Effector memory CD4-positive, alpha-beta T cell (primary cell): Measurements from ENCODE around the gene PAPOLA.
A peak's percentile ranks its signal among the peaks of the same experiment; 100 is the strongest.

Experiments
- DNase-seq, 3 donors: peaks; one replicate each; pipeline ENCODE4 v3.0.0-alpha.2; 2020
- H3K27ac ChIP-seq: 2 replicates; pipeline ENCODE4 v1.7.0; 2013; ENCODE audit warnings: mild to moderate bottlenecking, low read length, moderate library complexity; ENCODE audit not compliant: insufficient read depth, poor library complexity, severe bottlenecking
- H3K27me3 ChIP-seq: replicated peaks from 2 replicates; pipeline ENCODE4 v1.7.0; 2013; ENCODE audit warnings: mild to moderate bottlenecking, low read length; ENCODE audit not compliant: insufficient read depth, control insufficient read depth, poor library complexity, severe bottlenecking
- H3K36me3 ChIP-seq: 2 replicates; pipeline ENCODE4 v1.7.0; 2013; ENCODE audit warnings: mild to moderate bottlenecking, low read length, moderate library complexity; ENCODE audit not compliant: control insufficient read depth, insufficient read depth
- H3K4me1 ChIP-seq: 2 replicates; pipeline ENCODE4 v1.7.0; 2013; ENCODE audit warnings: low read length, mild to moderate bottlenecking; ENCODE audit not compliant: control insufficient read depth, insufficient read depth, poor library complexity, severe bottlenecking
- H3K4me3 ChIP-seq: 2 replicates; pipeline ENCODE4 v1.7.0; 2013; ENCODE audit warnings: low read length, low read depth, mild to moderate bottlenecking; ENCODE audit not compliant: insufficient read depth, poor library complexity, severe bottlenecking
- H3K9me3 ChIP-seq: 2 replicates; pipeline ENCODE4 v1.7.0; 2013; ENCODE audit warnings: mild to moderate bottlenecking, low read length, moderate library complexity; ENCODE audit not compliant: control insufficient read depth

The PAPOLA gene

DNA sequence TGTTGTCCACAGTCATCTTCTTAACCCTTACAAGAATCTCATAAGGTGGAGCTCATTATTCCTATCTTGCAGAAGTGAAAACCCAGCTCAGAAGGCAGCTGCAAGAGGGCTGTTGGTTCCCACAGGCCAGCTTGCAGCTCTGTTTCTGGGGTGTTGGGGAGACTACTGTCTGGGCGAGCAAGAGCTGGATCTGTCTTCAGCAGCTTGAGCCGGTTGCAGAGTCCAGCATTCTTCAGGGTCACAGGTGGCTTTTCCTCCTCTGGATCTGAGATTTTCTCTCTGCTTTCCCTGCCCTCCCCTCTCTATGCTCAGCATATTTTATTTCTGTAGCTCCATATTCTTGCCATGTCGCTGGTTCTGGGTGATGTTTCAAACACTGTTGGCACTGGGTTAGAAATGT, 87.4 kb downstream of the PAPOLA start:
- DNase-seq, result no peak
- no peaks in the 10 kb centered on the region for H3K36me3 ChIP-seq
- H3K27me3 ChIP-seq, result peaks cover 2% of the 10 kb centered on the region

DNA sequence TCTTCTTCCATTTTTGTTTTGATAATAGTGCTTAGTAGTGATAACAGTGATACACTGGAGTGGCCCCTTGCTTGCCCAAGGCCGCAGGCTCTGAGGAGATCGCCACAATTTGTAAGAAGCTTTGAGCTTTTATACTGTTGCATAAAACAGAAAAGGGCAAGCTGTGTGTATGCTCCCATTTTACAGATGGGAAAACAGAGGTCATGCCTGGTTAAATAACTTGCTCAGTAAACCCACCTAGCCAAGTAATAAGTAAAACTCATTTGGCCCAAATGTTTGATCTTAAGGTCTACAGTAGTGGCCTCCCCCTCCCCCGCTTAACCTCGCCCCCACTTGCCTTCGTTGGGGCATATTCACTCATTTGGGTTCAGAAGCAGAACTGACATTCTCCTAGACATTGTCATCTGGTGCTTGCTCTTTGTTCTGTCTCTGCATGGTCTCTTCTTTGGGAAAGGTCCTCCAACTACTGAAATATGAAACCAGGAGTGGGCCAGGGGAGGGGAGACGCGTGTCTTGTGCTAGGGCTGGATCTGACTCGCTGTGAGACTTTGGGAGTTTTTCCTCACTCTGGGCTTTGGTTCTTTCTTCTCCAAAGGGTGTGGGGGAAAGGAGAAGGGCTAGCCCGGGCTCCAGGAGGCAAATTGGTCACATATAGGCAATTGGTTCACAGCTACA, 88.1 kb downstream of the PAPOLA start:
- no peaks in the 10 kb centered on the region for H3K36me3 ChIP-seq
- H3K9me3 ChIP-seq, result no peaks in the 10 kb centered on the region
- H3K27me3 ChIP-seq, result no peaks in the 10 kb centered on the region
- no peak overlapping the region for H3K4me3 ChIP-seq
- H3K27ac ChIP-seq, result no peak overlapping the region
- peaks cover 6% of the 10 kb centered on the region for H3K4me1 ChIP-seq
- DNase-seq, result no peak

More for the DNA sequence above, 87.4 kb downstream of the PAPOLA start:
- H3K4me3 ChIP-seq, result no peak overlapping the region
- no peak overlapping the region for H3K27ac ChIP-seq
- H3K9me3 ChIP-seq, result no peaks in the 10 kb centered on the region
- H3K4me1 ChIP-seq, result peaks cover 6% of the 10 kb centered on the region

DNA sequence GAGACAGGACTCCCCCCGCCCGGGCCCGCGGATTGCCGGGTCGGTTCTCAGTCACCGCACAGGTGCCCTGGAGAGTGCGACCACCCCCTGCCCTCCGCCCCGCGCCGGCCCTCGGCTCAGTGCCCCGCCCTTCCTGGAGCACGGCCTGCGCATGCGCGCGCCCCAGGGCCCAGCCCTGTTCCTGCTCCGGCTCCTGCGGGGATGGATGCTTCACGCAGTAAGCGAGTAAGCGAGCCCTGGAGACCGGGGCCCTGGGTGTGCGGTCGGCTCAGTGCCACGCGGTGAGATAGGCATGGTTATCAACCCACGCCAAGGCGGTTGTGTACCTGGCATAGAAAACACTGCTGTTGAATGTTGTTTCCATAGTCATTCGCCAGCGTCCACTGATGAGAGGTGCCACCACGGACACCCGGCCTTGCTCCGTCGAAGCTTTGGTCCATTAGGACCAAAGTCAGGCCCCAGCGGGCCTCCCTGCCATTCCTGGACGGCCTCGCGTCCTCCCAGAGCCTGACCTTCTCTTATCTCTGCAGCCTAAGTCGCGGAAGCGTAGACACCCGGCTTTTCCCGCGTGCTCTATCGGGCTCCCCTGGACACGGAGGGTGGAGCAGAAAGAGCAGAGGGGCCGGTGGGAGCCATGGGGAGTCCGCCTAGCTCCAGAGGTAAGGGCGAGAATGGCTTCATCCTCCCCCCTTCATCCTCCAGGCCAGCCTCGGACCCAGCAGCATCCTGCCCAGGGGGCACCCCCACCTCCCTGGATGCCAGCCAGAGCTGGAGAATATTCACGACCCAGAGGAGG, 90.6 kb downstream of the PAPOLA start:
- Histone ChIP-seq H3K4me3 (peak overlapping the region; percentile 61), H3K36me3 (no peaks in the 10 kb centered on the region), H3K4me1 (peaks cover 6% of the 10 kb centered on the region), H3K9me3 (no peaks in the 10 kb centered on the region), H3K27me3 (no peaks in the 10 kb centered on the region), H3K27ac (no peak overlapping the region)
- DNase-seq, result peak; percentile 29 to 59 (median 39)

DNA sequence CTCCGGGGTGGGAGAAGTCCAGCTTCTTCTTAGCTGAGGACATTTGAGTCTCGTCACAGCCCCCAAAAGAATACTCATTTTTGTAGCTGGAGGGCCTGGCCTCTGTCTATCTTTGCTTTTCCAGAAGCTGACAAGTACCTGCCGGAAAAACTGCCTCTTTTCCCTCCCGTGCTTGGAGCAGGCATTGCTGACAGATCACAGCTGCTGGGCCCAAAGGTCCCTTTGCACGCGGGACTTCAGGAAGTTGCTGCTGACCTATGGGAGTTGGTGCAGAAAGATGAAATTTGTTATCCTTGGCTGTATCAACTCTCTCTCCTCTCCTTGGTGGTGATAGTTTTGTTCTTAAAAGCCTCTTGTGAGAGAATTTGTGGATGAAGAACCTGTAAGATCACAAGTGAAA, 92.8 kb downstream of the PAPOLA start:
- peaks cover 6% of the 10 kb centered on the region for H3K4me1 ChIP-seq
- H3K27ac ChIP-seq, result no peak overlapping the region
- DNase-seq, result no peak
- no peak overlapping the region for H3K4me3 ChIP-seq
- H3K36me3 ChIP-seq, result no peaks in the 10 kb centered on the region
- H3K9me3 ChIP-seq, result no peaks in the 10 kb centered on the region
- no peaks in the 10 kb centered on the region for H3K27me3 ChIP-seq

DNA sequence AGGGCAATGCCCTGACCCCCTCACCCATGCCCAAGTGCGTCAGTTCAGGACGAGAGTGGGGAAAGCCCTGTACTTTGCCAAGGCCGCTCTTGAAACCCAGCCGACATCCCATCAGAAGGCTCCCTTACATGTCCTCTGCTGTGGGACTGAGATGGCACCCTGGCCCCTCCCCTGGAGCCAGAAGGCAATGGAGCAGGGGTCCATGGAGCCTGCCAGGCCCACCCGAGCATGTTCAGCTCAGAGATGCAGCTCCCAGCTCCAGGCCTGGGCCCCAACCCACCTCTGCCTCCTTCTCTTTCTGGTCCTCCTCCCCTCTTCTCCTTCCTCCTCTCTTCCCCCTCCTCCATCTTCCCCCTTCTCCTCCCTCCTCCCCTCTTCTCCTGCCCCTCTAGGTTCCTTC, 95.5 kb downstream of the PAPOLA start:
- no peaks in the 10 kb centered on the region for H3K9me3 ChIP-seq
- H3K4me3 ChIP-seq, result no peak overlapping the region
- no peak overlapping the region for H3K27ac ChIP-seq
- no peaks in the 10 kb centered on the region for H3K36me3 ChIP-seq
- peaks cover 6% of the 10 kb centered on the region for H3K4me1 ChIP-seq
- no peaks in the 10 kb centered on the region for H3K27me3 ChIP-seq
- no peak for DNase-seq

DNA sequence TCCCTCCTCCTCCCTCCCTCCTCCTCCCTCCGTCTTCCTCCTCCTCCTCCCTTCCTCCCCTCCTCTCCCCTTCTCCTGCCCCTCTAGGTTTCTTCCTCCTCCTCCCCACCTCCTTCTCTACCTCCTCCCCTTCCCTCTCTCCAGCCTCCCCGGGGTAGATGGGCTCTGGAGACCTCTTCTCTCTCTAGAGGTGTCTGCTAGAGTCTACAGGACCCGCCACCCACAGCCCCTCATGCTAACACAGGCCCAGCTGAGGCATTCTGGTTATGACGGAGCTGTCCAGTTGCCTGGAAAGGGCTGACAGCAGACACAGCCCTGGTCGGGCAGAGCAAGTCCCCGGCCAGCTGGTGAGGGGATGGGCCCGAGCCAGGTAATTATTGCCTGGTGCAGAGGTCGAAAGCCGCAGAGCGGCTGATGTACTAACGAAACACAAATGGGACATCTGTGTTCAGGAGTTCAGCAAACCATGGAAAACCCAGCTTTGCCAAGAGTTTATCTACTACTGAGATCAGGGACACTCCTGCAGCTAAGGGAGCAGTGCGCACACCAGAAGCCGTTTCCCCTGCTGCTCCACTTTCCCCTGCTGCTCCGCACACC, 96.2 kb downstream of the PAPOLA start:
- H3K4me3 ChIP-seq, result no peak overlapping the region
- H3K9me3 ChIP-seq, result no peaks in the 10 kb centered on the region
- no peak overlapping the region for H3K27ac ChIP-seq
- DNase-seq, result no peak
- no peaks in the 10 kb centered on the region for H3K36me3 ChIP-seq
- no peaks in the 10 kb centered on the region for H3K4me1 ChIP-seq
- H3K27me3 ChIP-seq, result no peaks in the 10 kb centered on the region

DNA sequence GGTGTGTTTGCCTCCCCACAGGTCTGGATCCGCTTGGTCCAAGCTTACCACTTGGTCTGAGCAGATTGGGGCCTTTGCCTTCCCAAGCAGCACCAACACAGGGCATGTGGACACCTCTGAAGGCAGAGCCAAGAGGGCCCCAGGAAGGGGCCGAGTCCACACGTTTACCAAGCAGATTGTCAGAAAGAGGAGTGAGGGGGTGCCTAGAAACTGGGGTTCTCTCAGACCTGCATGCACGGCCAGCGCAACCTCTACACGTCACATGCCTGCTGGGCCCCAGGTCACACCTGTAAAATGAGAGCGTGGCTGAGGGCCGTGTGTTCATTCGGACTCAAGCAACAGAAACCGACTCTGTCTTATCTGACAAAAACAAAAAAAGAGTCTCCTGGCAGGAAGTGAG, 96.9 kb downstream of the PAPOLA start:
- Histone ChIP-seq H3K9me3 (no peaks in the 10 kb centered on the region), H3K27ac (no peak overlapping the region), H3K4me3 (no peak overlapping the region), H3K36me3 (no peaks in the 10 kb centered on the region), H3K4me1 (no peaks in the 10 kb centered on the region), H3K27me3 (no peaks in the 10 kb centered on the region)
- DNase-seq, result no peak

DNA sequence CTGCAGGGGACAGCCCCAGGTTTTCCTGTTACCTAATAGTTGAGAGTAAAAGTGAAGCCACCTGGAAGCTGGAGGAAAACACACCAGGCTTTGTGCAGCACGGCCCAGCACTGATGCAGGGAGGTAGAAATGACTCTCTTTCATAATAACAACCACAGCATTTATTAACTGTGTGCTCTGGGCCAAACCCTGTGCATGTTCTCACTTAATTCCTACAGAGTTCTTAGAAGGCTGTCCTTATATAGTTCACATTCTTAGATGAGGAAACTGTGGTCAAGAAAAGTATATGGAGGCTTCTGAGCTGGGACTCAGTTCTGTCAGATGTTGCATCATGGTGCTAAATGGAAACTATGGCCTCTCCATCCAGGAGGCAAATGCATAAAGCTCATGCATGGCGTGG, 100.0 kb downstream of the PAPOLA start:
- Histone ChIP-seq H3K4me3 (no peak overlapping the region), H3K36me3 (no peaks in the 10 kb centered on the region), H3K4me1 (no peaks in the 10 kb centered on the region), H3K27me3 (no peaks in the 10 kb centered on the region), H3K27ac (no peak overlapping the region), H3K9me3 (no peaks in the 10 kb centered on the region)
- no peak for DNase-seq

DNA sequence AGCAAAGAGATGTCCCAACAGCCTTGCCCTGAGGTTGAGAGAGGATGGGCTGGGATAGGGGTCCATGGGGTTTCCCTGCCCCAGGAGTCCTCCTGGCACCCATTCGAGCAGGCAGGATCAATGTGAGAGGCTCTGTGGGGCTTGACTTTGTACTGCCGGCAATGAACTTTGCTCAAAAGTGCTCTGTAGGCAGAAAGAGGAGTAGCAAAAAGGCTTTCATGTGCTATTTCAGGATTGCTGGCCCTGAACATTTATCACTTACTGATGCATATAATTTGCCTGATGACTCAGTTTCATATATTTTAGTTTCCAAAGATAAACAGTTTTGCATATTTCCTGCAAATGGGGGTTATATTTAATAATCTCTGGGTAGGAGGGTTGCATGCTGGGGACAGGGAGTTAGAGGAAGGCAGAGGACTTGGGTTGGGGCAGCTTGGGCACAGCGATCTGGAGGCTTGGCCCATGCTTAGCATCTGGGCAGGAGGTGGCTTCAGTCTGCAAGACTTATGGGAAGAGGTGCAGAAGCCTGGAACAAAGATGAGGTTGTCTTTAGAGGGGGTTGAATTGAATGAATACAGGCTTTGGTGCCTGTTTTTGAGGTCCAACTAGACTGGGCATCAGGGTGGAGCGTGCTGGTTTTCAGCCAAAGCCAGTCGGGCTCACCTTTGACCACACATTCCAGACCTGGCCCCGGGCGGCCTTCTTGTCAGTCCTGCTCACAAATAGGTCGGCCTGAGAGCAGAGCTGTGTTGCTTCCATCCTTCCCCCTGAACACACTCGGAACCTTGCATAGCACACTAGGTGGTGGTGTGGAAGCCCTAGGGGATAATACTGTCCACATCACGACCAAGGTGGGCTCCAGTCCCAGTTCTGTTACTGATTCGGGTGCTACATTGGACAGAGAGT, 101.4 kb downstream of the PAPOLA start:
- H3K4me3 ChIP-seq, result no peak overlapping the region
- H3K9me3 ChIP-seq, result no peaks in the 10 kb centered on the region
- no peak for DNase-seq

More for the DNA sequence above, 101.4 kb downstream of the PAPOLA start:
- H3K27ac ChIP-seq, result no peak overlapping the region
- no peaks in the 10 kb centered on the region for H3K27me3 ChIP-seq
- H3K36me3 ChIP-seq, result no peaks in the 10 kb centered on the region
- no peaks in the 10 kb centered on the region for H3K4me1 ChIP-seq
